A673 (cell line): Measurements from ENCODE around the gene KIAA0753.

Source experiments
- EZH2 ChIP-seq: fragments of 200-600 bp; sonication (generic); IDR thresholded peaks from 2 replicates; pipeline ENCODE4 v1.6.1; 2017; ENCODE audit warnings: borderline replicate concordance, low read depth, mild to moderate bottlenecking, mixed read lengths, antibody characterized with exemption, low read length; ENCODE audit not compliant: poor library complexity, severe bottlenecking
- TF ChIP-seq, protein P1 (sequence below): fragments of 300-800, 200-600 bp; sonication (generic); conservative IDR thresholded peaks from 2 replicates; pipeline ENCODE4 v1.5.1; 2017; ENCODE audit warnings: low read depth, mild to moderate bottlenecking, antibody characterized with exemption, low read length, moderate library complexity, mixed read lengths

DNA sequence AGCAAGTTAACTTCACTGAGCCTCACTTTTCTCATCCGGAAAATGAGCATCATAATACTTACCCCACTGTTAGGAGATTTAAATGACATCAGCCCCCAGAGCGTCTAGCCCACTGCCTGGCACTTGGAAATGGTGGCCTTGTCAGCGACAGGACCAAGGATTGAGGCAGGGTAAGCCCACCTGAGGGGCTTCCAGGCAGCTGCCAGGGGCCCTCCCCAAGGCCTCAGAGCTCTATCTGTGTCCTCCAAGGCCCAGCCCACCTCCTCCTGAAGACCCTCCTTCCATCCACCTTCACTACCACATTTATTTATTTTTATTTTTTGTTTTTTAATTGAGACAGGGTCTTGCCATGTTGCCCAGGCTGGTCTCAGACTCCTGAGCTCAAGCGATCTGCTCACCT lies 97.9 kb downstream of the KIAA0753 start:
- TF ChIP-seq, protein P1, sequence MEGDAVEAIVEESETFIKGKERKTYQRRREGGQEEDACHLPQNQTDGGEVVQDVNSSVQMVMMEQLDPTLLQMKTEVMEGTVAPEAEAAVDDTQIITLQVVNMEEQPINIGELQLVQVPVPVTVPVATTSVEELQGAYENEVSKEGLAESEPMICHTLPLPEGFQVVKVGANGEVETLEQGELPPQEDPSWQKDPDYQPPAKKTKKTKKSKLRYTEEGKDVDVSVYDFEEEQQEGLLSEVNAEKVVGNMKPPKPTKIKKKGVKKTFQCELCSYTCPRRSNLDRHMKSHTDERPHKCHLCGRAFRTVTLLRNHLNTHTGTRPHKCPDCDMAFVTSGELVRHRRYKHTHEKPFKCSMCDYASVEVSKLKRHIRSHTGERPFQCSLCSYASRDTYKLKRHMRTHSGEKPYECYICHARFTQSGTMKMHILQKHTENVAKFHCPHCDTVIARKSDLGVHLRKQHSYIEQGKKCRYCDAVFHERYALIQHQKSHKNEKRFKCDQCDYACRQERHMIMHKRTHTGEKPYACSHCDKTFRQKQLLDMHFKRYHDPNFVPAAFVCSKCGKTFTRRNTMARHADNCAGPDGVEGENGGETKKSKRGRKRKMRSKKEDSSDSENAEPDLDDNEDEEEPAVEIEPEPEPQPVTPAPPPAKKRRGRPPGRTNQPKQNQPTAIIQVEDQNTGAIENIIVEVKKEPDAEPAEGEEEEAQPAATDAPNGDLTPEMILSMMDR = no peak
- no peak for TF ChIP-seq EZH2
